Stimulated activated naive CD8-positive, alpha-beta T cell treated with anti-CD3 and anti-CD28 coated beads, Interleukin-15, Interleukin-2, amounts not matched to agents 100 U/mL and 50 U/mL, for 24 hours (primary cell): ENCODE data around the gene BHLHE41.
A peak's percentile ranks its signal among the peaks of the same experiment; 100 is the strongest.

Source experiments
- ATAC-seq: fragments of 150-1000 bp; cut with Tn5 transposase; one replicate; pipeline ENCODE4 v1.10.0; 2021
- DNase-seq: peaks from one replicate; pipeline ENCODE4 v3.0.0; 2021

The BHLHE41 gene

DNA sequence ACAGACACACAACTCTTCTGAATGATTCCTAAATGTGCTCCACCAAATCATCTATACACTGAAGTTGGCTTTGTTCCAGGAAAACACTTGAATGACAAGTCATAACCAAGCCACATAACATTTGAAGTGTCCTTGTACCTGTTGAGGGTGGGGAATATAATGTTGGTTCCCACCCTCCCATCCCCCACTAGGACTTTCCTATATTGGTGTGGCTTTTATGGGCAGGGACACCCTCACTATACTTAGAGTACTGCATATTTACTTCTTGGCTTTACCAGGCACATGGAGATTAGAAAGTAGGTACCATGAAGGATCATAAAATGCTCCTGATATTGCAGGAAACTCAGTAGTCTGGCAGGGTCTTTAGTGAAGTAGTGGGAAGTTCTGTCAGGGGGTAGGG lies 9.7 kb upstream of the BHLHE41 start:
- ATAC-seq, result no peak
- no peak for DNase-seq

- DNase-seq, result no peak
Measured at GRCh38 chr12:26133521-26133920, 8.7 kb upstream of the BHLHE41 start.

DNA sequence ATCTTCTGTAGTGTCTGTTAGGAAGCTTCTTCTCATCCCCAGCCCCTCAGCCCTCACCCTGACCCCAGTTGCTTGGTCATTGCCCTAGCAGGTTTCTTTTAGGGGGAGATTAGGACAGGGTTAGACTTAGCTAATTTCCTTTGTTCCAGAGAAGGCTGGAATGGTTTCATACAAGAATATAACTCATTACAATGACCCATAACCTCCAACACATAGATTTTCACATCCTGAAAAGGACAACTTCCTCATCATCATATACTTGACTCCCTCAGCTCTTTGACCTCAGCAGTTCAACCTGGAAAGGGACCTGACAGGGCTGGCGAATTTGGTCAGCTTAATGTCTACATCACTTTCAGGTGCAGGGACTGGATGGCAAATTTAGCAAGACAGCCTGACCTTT lies 8.0 kb upstream of the BHLHE41 start:
- DNase-seq (no peak), ATAC-seq (no peak)

More at GRCh38 chr12:26133521-26133920, 8.7 kb upstream of the BHLHE41 start:
- no peak for ATAC-seq

DNA sequence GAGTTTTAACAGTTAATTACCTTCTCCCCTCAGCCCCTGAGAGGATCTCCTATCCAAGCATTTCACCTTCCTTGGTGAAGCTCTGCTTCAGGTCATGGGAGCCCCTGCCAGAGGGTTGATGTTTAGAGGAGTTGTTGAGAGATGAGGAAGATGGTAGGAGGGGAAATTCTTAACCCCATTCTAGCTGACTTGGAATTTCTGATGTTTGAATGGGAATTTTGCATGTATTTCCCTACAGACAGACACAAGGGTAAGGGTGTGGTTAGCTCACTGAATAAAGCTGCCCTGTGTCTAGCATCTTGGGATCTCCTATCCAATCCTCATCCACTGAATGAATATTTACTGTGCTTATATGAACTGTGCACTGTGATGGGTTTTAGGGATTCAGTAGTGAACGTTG lies 7.1 kb upstream of the BHLHE41 start:
- no peak for DNase-seq
- no peak for ATAC-seq

GRCh38 chr12:26130728-26131127 lies 5.9 kb upstream of the BHLHE41 start:
- DNase-seq (no peak), ATAC-seq (no peak)

- ATAC-seq (no peak), DNase-seq (no peak)
Measured at GRCh38 chr12:26128168-26128567, 3.3 kb upstream of the BHLHE41 start.

- DNase-seq (no peak), ATAC-seq (no peak)
Measured at GRCh38 chr12:26127404-26127803, 2.6 kb upstream of the BHLHE41 start.

GRCh38 chr12:26126340-26127284 lies 1.8 kb upstream of the BHLHE41 start:
- DNase-seq, result peak; percentile 62

GRCh38 chr12:26125400-26126339 lies 833 bp upstream of the BHLHE41 start:
- DNase-seq, result peak; percentile 61
- ATAC-seq, result peak; percentile 59

More at GRCh38 chr12:26126340-26127284, 1.8 kb upstream of the BHLHE41 start:
- peak; percentile 54 for ATAC-seq

DNA sequence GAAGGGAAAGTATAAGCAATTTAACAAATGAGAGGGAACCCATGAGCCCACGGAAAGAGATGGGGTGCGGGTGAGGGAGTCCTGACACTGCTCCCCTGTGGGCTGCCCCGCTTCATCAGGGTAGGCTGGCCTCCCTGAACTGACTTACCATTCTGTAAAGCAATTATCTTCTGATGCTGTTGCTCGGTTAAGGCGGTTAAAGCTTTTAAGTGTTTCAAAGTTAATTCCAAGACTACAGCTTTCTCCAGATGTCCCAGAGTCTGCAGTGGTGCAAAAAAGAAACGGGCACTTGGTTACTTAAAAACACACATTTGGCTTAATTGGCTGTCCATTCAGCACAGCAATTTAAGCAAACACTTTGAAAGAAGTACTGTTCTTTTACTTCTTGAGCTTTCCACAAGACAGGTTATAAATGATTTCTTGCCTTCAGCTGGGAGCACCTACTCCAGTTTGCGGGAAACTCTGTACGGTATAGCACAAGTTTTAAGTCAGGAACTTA lies 1.3 kb downstream of the BHLHE41 start:
- no peak for ATAC-seq
- DNase-seq, result no peak

GRCh38 chr12:26122681-26123481 lies 2.0 kb downstream of the BHLHE41 start:
- peak; percentile 27 for DNase-seq
- ATAC-seq, result peak; percentile 12

- DNase-seq, result peak; percentile 38
- ATAC-seq, result peak; percentile 15
Measured at GRCh38 chr12:26122061-26122680, 2.7 kb downstream of the BHLHE41 start.

DNA sequence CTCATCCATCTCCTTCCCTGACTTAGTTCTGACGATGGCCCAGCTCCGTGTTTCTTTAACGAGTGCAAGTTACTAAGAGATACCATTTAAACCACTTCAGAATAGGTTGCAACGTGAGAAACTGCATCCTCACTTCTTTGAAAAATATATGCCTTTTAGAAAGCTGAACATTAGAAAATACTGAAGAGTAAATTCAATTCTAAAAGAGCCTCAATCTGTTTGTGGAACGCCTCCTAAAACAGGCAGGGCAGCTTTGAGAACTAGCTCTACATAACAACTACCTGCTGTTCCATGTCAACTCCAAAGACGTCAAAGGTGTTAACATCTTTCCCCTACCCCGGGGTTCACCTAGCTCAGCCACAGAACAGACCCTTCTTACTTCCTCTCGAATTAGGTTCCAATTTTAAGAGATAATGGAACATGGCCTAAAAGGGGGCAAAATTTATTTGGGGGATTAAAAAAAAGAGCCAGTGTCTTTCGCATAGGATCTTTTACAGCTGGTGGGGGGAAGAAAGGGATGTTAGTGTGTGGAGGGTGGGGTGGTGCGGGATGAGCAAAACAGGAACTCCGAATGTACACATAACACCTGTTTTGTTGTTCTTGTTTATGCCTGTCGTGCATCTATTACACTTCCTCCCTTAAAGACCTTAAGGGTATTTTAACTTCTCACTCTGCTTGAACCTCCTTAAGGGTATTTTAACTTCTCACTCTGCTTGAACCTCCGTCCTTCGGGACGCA lies 3.3 kb downstream of the BHLHE41 start:
- DNase-seq, result no peak
- no peak for ATAC-seq

DNA sequence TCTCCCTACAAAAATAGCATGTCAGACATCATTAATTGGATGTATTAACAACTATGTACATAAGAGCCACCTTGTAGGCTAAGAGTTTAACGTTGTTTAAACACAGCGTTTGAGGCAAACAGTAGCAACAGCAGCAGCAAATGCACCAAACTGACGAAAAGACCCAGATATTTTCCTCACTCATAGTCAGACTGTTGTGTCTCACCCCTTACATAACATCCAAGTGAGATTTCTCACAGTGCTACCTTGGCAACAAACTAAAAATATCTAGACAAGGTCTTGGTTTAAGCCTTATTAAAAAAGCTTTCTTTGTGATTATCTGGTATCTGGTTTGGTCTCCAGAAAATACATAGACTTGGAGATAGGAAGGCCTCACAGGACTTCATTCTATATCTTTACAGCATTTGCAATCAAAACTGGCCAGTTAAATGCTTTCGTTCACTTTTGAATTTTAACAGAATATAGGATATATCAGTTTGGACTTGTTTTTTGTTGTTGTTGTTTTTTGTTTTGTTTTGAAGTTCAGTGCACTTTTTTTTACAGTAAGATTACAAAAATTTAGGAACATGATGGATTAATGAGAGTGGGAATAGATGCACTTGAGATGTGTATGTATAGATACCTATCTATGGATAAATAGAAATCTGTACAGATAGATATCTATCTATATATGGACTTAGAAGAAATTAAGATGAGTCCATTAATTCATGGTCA lies 4.1 kb downstream of the BHLHE41 start:
- ATAC-seq (no peak), DNase-seq (no peak)

GRCh38 chr12:26119391-26119989 lies 5.3 kb downstream of the BHLHE41 start:
- no peak for ATAC-seq
- no peak for DNase-seq

DNA sequence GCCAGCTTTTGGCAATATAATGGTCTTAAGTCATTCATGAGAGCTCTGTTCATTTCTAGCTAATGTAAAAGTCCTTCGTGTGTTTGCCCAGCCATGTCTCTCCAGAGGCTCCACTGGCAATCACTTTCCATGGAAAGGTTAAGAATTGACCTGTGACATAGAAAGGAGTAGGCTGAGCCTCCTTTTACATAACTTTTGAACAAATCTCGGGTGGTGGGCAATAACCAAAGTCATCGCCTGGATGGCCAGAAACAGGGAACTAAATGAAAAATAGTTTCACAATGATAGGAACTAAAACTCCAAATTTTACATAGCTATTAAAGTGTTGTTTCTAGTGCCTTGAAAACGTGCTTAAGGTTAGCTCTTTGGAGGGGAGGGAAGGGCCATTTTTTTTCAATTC lies 6.5 kb downstream of the BHLHE41 start:
- no peak for ATAC-seq
- DNase-seq, result no peak

DNA sequence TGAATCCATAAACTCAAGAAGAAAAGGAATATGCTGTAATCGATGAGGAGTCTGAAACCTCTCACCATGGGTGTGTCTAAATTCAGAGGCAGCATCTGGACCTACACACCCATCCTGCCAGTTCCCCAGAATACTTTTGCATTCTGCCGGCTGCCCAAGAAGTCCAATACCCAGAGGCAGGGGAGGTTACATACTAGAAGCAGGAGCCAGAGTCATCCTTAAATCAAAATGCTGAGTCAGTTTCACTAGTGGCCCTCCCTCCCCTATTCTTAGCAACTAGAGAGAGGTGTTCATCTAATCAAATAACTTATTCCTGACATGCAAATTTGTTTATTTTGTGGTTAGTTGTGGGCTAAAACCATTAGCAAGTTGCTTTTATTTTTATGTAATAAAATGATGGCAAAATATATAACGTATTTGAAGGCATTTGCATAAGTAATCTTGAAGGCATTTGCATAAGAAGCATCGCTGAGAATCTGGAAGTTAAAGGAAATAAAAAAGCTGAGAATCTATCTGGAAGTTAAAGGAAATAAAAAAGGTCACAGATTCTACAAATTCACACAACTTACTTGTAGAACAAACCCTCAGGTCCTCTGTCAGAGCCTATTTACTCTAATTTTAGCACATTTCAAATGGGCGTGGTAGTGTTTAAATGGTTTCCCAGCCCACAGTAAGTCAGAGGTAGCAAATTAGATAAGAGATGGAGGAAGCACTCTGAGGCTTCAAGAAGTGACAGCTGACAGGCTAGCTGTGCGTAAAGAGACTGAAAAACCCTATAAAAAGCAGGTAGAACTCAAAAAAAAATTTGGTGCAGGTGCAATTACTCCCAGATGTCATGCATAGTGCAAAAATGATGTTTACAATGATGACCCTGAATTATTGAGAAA lies 7.8 kb downstream of the BHLHE41 start:
- DNase-seq, result no peak

GRCh38 chr12:26114720-26115401 lies 10.0 kb downstream of the BHLHE41 start:
- no peak for DNase-seq
- ATAC-seq, result no peak

More for the DNA sequence above, 7.8 kb downstream of the BHLHE41 start:
- no peak for ATAC-seq
